Parathyroid adenoma (tissue), 2 donors: Measurements from ENCODE around the gene SLC5A10.

Source experiments
- H2AFZ ChIP-seq: fragments of 300-600 bp; sonication (generic); one replicate; pipeline ENCODE4 v1.7.0; 2017; ENCODE audit warnings: antibody characterized with exemption, mild to moderate bottlenecking
- H3K27ac ChIP-seq: fragments of 300-600 bp; sonication (generic); one replicate; pipeline ENCODE4 v1.7.0; 2017
- H3K27me3 ChIP-seq: fragments of 300-600 bp; sonication (generic); one replicate; pipeline ENCODE4 v1.7.0; 2017; ENCODE audit warnings: low read length; ENCODE audit not compliant: control insufficient read depth, insufficient read depth
- H3K36me3 ChIP-seq: fragments of 300-600 bp; sonication (generic); one replicate; pipeline ENCODE4 v1.7.0; 2017; ENCODE audit warnings: low read length; ENCODE audit not compliant: control insufficient read depth, insufficient read depth
- H3K4me1 ChIP-seq: fragments of 300-600 bp; sonication (generic); one replicate; pipeline ENCODE4 v1.7.0; 2017; ENCODE audit warnings: control low read depth
- H3K4me2 ChIP-seq: fragments of 300-600 bp; sonication (generic); one replicate; pipeline ENCODE4 v1.7.0; 2017; ENCODE audit warnings: low read length
- H3K4me3 ChIP-seq: fragments of 300-600 bp; sonication (generic); one replicate; pipeline ENCODE4 v1.7.0; 2017; ENCODE audit warnings: low read depth, low read length
- H3K79me2 ChIP-seq: fragments of 300-600 bp; sonication (generic); one replicate; pipeline ENCODE4 v1.7.0; 2017; ENCODE audit warnings: control low read depth
- H3K9ac ChIP-seq: fragments of 300-600 bp; sonication (generic); one replicate; pipeline ENCODE4 v1.7.0; 2017; ENCODE audit warnings: mild to moderate bottlenecking
- H3K9me3 ChIP-seq: fragments of 300-600 bp; sonication (generic); one replicate; pipeline ENCODE4 v1.7.0; 2017; ENCODE audit warnings: low read length; ENCODE audit not compliant: control insufficient read depth
- TF ChIP-seq, protein P1 (sequence below): fragments of 300-600 bp; sonication (generic); IDR thresholded peaks from one replicate; pipeline ENCODE4 v1.7.0; 2017; ENCODE audit warnings: antibody characterized with exemption, mild to moderate bottlenecking
- donor health status: primary hyperparathyroidism.

The SLC5A10 gene

GRCh38 chr17:19016881-19017280 is 64.9 kb downstream of the SLC5A10 start:
- no peak overlapping the region for H3K27ac ChIP-seq
- H3K4me2 ChIP-seq = no peak overlapping the region
- H3K9me3 ChIP-seq = no peaks in the 10 kb centered on the region
- H3K4me1 ChIP-seq = no peaks in the 10 kb centered on the region
- H3K36me3 ChIP-seq = no peaks in the 10 kb centered on the region
- H3K79me2 ChIP-seq = no peaks in the 10 kb centered on the region
- H2AFZ ChIP-seq = no peak overlapping the region
- H3K9ac ChIP-seq = no peak overlapping the region
- no peak overlapping the region for H3K4me3 ChIP-seq
- TF ChIP-seq, protein P1, sequence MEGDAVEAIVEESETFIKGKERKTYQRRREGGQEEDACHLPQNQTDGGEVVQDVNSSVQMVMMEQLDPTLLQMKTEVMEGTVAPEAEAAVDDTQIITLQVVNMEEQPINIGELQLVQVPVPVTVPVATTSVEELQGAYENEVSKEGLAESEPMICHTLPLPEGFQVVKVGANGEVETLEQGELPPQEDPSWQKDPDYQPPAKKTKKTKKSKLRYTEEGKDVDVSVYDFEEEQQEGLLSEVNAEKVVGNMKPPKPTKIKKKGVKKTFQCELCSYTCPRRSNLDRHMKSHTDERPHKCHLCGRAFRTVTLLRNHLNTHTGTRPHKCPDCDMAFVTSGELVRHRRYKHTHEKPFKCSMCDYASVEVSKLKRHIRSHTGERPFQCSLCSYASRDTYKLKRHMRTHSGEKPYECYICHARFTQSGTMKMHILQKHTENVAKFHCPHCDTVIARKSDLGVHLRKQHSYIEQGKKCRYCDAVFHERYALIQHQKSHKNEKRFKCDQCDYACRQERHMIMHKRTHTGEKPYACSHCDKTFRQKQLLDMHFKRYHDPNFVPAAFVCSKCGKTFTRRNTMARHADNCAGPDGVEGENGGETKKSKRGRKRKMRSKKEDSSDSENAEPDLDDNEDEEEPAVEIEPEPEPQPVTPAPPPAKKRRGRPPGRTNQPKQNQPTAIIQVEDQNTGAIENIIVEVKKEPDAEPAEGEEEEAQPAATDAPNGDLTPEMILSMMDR = no peak
- no peaks in the 10 kb centered on the region for H3K27me3 ChIP-seq

- no peaks in the 10 kb centered on the region for H3K4me1 ChIP-seq
- H3K4me3 ChIP-seq = no peak overlapping the region
These were observed 65.4 kb downstream of the SLC5A10 start for GRCh38 chr17:19017401-19017800.

DNA sequence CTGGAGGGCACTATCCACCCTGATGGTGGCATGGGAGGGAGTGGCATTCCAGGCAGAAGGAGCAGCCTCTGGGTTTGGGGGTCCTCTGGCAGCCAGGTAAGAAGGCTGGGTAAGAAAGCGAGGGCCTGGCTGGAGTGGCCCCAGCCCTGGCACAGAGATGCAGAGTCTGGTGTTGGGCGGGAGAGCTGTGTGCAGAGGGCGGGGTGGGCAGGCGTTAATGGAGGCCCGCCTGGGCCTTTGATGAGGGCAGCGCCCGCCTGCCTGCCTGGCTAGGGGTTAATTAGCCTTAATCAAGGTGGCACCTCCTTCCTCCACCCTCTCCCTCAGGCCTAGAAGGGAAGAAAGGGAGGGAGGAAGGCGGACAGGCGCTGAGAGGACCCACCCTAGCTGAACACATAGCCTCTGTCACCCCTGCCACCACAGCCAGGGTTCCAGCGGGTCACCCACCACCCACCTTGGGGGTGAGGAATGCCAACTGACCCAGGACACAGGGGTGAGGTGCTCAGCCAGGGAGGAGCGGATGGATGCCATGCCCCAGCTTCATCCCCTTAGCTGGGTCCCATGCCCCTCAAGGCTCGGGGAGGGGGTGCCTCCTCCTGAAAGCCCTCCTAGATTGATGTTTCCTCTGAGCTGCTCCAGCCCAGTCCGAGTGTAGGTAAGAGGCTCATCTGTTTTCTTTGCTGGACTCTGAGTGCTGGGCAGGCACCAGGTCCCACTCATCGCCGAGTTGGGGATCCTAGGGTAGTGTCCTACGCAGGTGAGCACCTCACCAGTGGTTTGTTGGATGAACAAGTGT is 66.0 kb downstream of the SLC5A10 start:
- H3K27ac ChIP-seq = no peak overlapping the region
- TF ChIP-seq, protein P1 = no peak

More at GRCh38 chr17:19017401-19017800, 65.4 kb downstream of the SLC5A10 start:
- no peaks in the 10 kb centered on the region for H3K9me3 ChIP-seq
- H2AFZ ChIP-seq = no peak overlapping the region
- H3K79me2 ChIP-seq = no peaks in the 10 kb centered on the region
- H3K36me3 ChIP-seq = no peaks in the 10 kb centered on the region
- H3K9ac ChIP-seq = no peak overlapping the region
- H3K27ac ChIP-seq = no peak overlapping the region
- H3K27me3 ChIP-seq = no peaks in the 10 kb centered on the region
- H3K4me2 ChIP-seq = no peak overlapping the region
- TF ChIP-seq, protein P1 = no peak

DNA sequence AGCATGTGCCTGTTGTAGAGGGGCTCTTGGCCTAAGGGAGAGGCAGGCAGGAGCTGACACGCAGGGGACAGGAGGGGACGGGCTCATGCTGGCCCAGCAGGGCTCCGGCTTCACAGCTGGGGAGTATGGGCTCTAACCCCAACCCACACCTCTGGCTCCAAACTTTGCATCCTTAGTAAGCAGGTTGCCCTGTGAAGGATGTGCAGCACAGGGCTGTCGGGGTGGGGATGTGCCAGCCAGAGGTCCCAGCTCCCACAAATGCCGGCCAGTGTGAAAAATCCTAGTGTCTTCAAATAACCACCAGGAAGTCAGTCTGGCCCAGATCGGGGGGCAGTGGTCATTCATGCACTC is 66.6 kb downstream of the SLC5A10 start:
- H3K9me3 ChIP-seq = no peaks in the 10 kb centered on the region
- no peaks in the 10 kb centered on the region for H3K36me3 ChIP-seq
- no peak overlapping the region for H3K4me3 ChIP-seq
- no peak overlapping the region for H3K9ac ChIP-seq
- H3K4me1 ChIP-seq = no peaks in the 10 kb centered on the region
- H3K4me2 ChIP-seq = no peak overlapping the region
- no peak overlapping the region for H2AFZ ChIP-seq
- H3K79me2 ChIP-seq = no peaks in the 10 kb centered on the region
- H3K27me3 ChIP-seq = no peaks in the 10 kb centered on the region
- TF ChIP-seq, protein P1 = no peak
- H3K27ac ChIP-seq = no peak overlapping the region

More for the DNA sequence above, 66.0 kb downstream of the SLC5A10 start:
- H3K9ac ChIP-seq = no peak overlapping the region
- H3K4me2 ChIP-seq = no peak overlapping the region
- no peaks in the 10 kb centered on the region for H3K36me3 ChIP-seq
- no peaks in the 10 kb centered on the region for H3K27me3 ChIP-seq
- H3K4me1 ChIP-seq = no peaks in the 10 kb centered on the region
- H3K9me3 ChIP-seq = no peaks in the 10 kb centered on the region
- H2AFZ ChIP-seq = no peak overlapping the region
- no peak overlapping the region for H3K4me3 ChIP-seq
- H3K79me2 ChIP-seq = no peaks in the 10 kb centered on the region
